ENCODE measurements around the gene GPR151. TPM values are rescaled to one million over a fixed set of nuclear protein-coding genes. Genes with fewer than 3 reads are reported as not detected.

Gene GPR151
- total RNA-seq, 1 donor from 2014 or later = not detected

GRCh38 chr5:146540414-146540813 lies 24.4 kb upstream of the GPR151 start:
- FAIRE-seq (no peak), DNase-seq (ENCODE audit: low read depth) (peak; percentile 77)
- Histone ChIP-seq H3K36me3 (ENCODE audit: control insufficient read depth, insufficient read depth, low read length) (no peaks in the 10 kb centered on the region), H3K4me3 (ENCODE audit: low read depth, low read length) (no peak overlapping the region), H3K27me3 (ENCODE audit: control insufficient read depth, insufficient read depth, low read length) (no peaks in the 10 kb centered on the region)
- TF ChIP-seq, protein P1, sequence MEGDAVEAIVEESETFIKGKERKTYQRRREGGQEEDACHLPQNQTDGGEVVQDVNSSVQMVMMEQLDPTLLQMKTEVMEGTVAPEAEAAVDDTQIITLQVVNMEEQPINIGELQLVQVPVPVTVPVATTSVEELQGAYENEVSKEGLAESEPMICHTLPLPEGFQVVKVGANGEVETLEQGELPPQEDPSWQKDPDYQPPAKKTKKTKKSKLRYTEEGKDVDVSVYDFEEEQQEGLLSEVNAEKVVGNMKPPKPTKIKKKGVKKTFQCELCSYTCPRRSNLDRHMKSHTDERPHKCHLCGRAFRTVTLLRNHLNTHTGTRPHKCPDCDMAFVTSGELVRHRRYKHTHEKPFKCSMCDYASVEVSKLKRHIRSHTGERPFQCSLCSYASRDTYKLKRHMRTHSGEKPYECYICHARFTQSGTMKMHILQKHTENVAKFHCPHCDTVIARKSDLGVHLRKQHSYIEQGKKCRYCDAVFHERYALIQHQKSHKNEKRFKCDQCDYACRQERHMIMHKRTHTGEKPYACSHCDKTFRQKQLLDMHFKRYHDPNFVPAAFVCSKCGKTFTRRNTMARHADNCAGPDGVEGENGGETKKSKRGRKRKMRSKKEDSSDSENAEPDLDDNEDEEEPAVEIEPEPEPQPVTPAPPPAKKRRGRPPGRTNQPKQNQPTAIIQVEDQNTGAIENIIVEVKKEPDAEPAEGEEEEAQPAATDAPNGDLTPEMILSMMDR (IDR thresholded peaks at IDR 0.05; ENCODE audit: insufficient read depth, low read length, severe bottlenecking) = no peak

GRCh38 chr5:146539973-146540372 lies 24.0 kb upstream of the GPR151 start:
- Histone ChIP-seq H3K36me3 (ENCODE audit: control insufficient read depth, insufficient read depth, low read length) (no peaks in the 10 kb centered on the region), H3K27me3 (ENCODE audit: control insufficient read depth, insufficient read depth, low read length) (no peaks in the 10 kb centered on the region), H3K4me3 (ENCODE audit: low read depth, low read length) (no peak overlapping the region)
- TF ChIP-seq, protein P1 (IDR thresholded peaks at IDR 0.05; ENCODE audit: insufficient read depth, low read length, severe bottlenecking) = no peak
- FAIRE-seq (no peak), DNase-seq (ENCODE audit: low read depth) (peak; percentile 76)

GRCh38 chr5:146538432-146538831 lies 22.4 kb upstream of the GPR151 start:
- no peak overlapping the region for H3K4me3 ChIP-seq (ENCODE audit: low read depth, low read length)
- FAIRE-seq (no peak), DNase-seq (ENCODE audit: low read depth) (no peak)
- TF ChIP-seq, protein P1 (IDR thresholded peaks at IDR 0.05; ENCODE audit: insufficient read depth, low read length, severe bottlenecking) = no peak
- H3K36me3 ChIP-seq (ENCODE audit: control insufficient read depth, insufficient read depth, low read length) = no peaks in the 10 kb centered on the region
- no peaks in the 10 kb centered on the region for H3K27me3 ChIP-seq (ENCODE audit: control insufficient read depth, insufficient read depth, low read length)

- no peak overlapping the region for H3K4me3 ChIP-seq (ENCODE audit: low read depth, low read length)
- H3K27me3 ChIP-seq (ENCODE audit: control insufficient read depth, insufficient read depth, low read length) = no peaks in the 10 kb centered on the region
- no peaks in the 10 kb centered on the region for H3K36me3 ChIP-seq (ENCODE audit: control insufficient read depth, insufficient read depth, low read length)
- DNase-seq (ENCODE audit: low read depth) = no peak
- TF ChIP-seq, protein P1 (IDR thresholded peaks at IDR 0.05; ENCODE audit: insufficient read depth, low read length, severe bottlenecking) = no peak
- no peak for FAIRE-seq
Observed at GRCh38 chr5:146533882-146534281, 17.9 kb upstream of the GPR151 start.

- no peaks in the 10 kb centered on the region for H3K36me3 ChIP-seq (ENCODE audit: control insufficient read depth, insufficient read depth, low read length)
- FAIRE-seq (no peak), DNase-seq (ENCODE audit: low read depth) (peak; percentile 63)
- TF ChIP-seq, protein P1 (IDR thresholded peaks at IDR 0.05; ENCODE audit: insufficient read depth, low read length, severe bottlenecking) = peak; percentile 87
- no peaks in the 10 kb centered on the region for H3K27me3 ChIP-seq (ENCODE audit: control insufficient read depth, insufficient read depth, low read length)
- no peak overlapping the region for H3K4me3 ChIP-seq (ENCODE audit: low read depth, low read length)
Observed at GRCh38 chr5:146533260-146533857, 17.4 kb upstream of the GPR151 start.

DNA sequence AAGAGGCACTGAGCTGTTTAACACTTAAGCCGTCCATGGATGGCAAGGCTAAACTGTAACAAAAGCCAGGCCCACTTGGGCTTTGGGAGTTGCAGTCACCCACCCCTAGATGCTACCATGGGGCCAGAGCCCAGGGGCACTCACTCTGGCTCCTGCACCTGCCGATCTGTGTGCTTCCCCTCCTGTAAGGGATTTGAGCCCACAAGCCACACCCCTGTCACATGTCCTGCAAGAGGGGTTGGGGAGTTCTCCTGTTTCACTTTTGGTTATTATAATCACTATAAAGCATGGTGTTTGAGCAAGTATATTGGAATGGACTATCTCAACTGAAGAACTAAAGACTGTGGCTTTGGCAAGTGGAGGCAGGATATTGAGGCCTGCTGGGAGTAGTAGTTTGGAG lies 14.0 kb upstream of the GPR151 start:
- FAIRE-seq (no peak), DNase-seq (ENCODE audit: low read depth) (no peak)
- TF ChIP-seq, protein P1 (IDR thresholded peaks at IDR 0.05; ENCODE audit: insufficient read depth, low read length, severe bottlenecking) = no peak

More for the DNA sequence above, 14.0 kb upstream of the GPR151 start:
- no peak overlapping the region for H3K4me3 ChIP-seq (ENCODE audit: low read depth, low read length)
- H3K27me3 ChIP-seq (ENCODE audit: control insufficient read depth, insufficient read depth, low read length) = no peaks in the 10 kb centered on the region
- no peaks in the 10 kb centered on the region for H3K36me3 ChIP-seq (ENCODE audit: control insufficient read depth, insufficient read depth, low read length)

All from bronchial epithelial cell (primary cell).